IPS-18c (cell line): ENCODE measurements around the gene LRRN2.

Experiments used
- H3K4me3 ChIP-seq: 2 replicates; pipeline ENCODE4 v1.7.0; 2013; ENCODE audit warnings: low read depth, mild to moderate bottlenecking, low read length, moderate library complexity; ENCODE audit not compliant: insufficient read depth
- H3K9me3 ChIP-seq: one replicate; pipeline ENCODE4 v1.6.1; 2013; ENCODE audit warnings: mild to moderate bottlenecking, low read length, moderate library complexity; ENCODE audit not compliant: control insufficient read depth, insufficient read depth

LRRN2 gene

DNA sequence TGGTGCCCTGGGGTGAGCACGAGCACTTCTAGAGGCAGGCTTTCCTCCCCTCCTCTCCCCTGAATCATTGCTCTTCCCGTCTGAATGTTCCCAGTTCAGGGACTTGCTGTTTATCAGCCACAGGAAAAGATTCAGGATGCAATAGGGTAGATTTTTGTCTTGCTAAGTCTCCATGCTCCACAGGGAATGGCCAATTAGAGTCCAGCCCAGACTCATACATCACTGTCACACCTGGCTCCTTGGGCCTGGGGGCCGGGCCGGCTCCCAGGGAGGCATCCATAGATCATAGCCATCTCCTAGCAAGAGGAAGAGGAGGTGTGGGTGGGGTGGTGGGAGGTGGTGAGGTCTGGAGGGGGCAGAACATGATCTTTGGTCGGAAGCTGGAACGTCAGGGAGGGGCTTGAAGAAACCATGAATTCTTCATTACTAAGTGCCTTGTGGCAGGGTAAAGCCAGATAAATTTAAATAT is 83.4 kb downstream of the LRRN2 start:
- Histone ChIP-seq H3K9me3 (no peaks in the 10 kb centered on the region), H3K4me3 (no peak overlapping the region)

DNA sequence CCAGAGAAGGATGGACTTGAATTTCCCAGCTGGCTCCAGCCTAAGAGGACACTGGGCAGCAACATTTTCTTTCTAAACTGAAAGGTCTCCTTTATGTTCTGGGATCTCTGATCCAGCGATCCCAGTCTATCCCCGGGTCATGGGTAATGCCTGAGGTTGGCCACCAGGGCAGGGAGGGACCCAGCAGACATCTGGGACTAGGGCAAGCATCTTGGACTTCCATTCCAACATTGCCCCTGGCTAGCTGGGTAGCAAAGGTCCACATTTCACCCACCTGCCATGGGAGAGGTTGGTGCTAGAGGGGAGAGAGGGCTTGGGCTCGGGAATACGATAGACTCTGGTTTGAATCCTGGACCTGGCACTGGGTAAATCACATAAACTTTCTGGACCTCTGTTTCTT is 84.6 kb downstream of the LRRN2 start:
- no peak overlapping the region for H3K4me3 ChIP-seq
- H3K9me3 ChIP-seq = no peaks in the 10 kb centered on the region

DNA sequence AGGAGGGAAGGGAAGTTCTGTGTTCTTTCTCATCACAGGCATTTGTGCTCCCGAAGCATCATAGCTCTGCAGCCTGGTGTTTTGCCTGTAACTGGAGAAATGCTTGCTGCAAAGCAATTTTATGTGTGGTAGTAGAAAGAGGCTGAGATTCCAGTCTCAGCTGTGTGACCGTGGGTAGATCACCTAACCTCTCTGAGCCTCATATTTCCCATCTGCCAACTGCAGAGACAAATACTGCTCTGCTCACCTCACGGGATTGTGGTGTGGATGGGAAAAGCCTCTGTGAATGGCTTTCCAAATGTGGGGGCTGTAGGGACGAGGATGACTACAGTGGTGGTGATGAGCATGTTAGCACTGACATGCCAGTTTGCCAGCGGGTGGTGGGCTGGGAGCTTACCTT is 85.3 kb downstream of the LRRN2 start:
- Histone ChIP-seq H3K9me3 (no peaks in the 10 kb centered on the region), H3K4me3 (no peak overlapping the region)

DNA sequence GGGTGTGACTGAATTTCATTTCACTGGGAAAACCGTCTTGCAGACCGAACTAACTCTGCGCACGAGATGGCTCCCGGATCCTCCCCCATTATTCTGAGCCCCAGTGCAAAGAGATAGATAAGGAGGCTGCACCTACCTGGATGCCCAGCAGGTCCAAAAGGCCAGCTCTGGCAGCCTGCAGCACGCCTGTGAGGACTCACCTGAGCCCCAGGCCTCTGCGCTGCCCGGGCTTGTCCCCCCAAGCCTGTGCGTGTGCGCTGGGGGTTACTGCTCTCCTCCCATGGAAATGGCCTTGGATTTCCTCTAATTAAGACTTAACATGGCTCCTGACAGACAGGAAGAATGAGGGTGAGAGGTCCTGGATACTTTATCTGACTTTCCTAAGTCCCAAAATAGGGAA is 85.9 kb downstream of the LRRN2 start:
- Histone ChIP-seq H3K4me3 (no peak overlapping the region), H3K9me3 (no peaks in the 10 kb centered on the region)

DNA sequence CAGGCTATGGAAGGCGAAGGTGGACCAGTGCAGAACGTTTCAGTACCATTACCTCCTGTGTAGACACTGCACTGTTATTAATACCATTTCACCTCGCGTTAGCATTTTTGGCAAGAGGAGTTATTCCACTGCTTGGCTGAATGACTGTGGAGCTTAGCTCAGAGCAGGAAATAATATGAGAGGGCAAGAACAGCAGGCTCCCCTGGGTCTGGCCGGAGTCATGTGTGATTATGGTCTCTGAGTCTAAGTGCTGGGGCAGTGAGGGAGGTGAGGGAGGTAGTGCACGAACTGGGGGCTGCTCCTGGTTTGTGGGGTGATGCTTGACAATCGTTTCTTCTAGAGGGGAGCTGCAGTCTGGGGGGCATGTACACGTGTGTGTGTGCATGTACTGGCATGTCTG is 86.4 kb downstream of the LRRN2 start:
- Histone ChIP-seq H3K4me3 (no peak overlapping the region), H3K9me3 (no peaks in the 10 kb centered on the region)

DNA sequence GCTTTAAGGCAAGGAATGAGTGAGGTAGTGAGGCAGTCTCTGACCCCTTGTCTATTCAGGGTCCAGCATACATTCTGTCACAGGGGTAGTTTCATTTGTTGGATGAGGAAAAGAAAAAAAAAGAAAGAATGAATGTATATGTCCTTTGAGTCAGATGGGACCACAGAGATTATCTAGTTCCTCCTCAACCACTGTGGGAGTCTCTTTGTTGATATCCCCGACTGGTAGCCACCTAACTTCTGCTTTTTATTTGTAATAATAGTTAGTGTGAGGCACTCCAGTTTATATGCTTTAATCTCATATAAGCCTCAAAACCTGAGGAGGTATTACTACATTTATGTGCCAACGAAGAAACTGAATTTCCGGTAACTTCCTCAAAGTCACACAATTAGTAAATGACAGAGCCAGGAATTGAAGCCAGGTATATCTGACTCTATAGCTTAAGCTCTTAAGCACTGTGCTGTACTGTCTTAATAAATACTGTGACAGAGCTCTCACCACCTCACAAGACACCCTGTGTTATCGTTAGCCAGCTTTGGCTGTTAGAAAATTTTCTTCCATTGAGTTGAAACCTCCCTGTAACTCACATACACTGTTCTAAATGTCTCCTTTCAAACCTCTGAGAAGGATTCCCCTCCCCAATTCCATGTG is 87.1 kb downstream of the LRRN2 start:
- H3K9me3 ChIP-seq = no peaks in the 10 kb centered on the region
- H3K4me3 ChIP-seq = no peak overlapping the region

DNA sequence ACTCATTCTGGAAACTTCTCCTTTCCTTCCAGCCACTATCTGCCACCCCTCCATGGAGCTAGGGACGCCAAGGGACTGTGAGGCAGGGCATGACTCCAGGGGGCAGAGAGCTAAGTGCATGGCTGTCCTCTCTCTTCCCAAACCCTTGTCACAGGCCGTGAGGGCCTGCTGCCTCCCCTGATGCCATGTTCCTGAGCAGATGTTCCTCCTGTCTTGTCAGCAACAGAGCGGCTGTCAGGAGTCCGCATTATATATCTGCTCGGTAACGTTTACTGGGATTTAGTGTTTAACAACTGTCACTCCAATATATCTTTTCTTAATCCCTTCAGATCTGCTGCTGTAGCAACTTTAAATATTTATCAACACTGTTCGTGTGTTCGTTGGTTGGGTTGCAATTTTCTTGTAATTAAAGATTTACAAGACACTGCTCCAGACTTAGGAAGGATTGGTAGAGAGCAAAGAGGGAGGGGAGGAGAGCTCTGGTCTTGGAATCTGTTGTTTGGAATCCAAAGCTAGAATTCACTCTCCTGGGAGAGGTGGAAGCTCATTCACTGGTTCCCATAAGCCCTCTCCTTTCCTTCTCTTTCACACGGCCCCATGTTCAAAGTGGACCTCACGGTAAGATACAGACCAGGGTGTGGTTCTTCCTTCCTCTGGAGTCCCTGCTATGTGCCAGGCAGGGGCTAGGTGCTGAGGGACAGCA is 93.1 kb downstream of the LRRN2 start:
- Histone ChIP-seq H3K9me3 (no peaks in the 10 kb centered on the region), H3K4me3 (no peak overlapping the region)

DNA sequence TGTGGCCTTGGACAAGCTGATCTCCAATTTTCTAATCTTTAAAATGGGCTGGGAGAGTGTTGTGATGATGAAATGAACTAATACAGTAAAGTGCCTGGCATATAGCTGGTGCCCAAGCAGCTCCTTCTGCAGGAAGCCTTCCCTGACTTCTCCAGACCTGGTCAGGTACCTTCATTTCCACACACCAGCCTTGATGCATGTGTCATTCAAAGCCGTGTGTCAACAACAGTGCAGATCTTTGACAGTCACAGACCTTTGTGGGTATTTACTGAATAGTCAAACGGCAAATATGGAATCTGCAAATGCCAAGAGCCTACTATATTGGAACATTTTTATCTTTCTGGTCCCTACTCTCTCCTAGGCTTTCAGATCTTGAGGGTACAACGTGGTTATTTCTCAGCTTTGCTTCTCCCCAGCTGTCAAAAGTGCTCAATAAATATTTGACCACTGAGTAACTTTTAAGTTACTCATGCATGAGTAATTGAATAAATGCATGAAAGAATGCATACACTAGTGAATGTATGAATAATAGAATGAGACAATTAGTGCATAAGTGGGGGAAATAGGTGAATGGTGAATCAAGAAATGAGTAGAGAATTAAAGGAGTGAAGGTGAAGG is 94.0 kb downstream of the LRRN2 start:
- H3K4me3 ChIP-seq = no peak overlapping the region

DNA sequence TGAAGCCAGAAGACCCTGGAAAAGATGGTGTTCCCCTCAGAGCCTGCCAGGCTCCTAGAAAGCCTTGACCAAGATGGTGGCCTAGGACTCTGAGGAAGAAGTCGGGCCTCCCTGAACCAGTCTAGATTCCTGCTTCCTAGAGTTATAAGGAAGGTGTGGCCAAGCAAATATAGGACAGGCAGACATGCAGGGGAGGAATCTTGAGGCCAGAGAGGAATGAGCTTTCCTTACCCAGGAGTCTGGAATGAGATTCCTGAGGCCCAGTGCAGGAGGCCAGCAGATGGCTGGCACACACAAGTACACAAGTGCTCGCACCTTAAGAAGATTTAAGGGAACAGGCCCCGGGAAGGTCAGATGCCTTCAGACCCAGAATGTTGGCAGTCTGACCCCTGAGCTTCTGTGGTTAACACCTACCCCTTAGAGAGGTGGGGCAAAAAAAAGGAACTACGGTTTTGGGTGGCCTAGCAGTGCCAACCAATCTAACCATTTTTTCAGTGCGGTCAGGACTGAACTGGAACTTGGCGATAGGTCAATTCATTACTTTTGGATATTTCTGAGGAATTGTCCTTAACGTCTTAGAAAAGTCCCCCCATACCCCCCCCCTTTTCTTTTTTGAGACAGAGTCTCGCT is 96.0 kb downstream of the LRRN2 start:
- Histone ChIP-seq H3K4me3 (no peak overlapping the region), H3K9me3 (no peaks in the 10 kb centered on the region)

More for the DNA sequence above, 94.0 kb downstream of the LRRN2 start:
- no peaks in the 10 kb centered on the region for H3K9me3 ChIP-seq

DNA sequence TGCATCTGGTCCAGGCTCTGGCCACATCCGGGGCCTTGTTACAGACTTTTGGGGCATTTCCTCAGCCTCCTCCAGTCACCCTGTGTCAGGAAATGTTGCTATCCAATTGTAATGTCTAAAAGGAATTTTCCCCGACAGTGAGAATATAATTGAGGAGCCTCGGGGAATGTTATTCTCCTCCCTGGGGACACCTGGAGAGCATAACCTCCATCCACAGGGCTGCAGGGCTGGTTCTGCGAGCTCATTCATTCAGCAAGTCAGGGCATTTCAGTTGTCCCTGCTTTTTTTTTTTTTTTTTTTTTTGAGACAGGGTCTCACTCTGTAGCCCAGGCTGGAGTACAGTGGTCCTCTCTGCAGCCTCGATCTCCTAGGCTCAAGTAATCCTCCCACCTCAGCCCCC is 96.7 kb downstream of the LRRN2 start:
- H3K9me3 ChIP-seq = no peaks in the 10 kb centered on the region
- H3K4me3 ChIP-seq = no peak overlapping the region

DNA sequence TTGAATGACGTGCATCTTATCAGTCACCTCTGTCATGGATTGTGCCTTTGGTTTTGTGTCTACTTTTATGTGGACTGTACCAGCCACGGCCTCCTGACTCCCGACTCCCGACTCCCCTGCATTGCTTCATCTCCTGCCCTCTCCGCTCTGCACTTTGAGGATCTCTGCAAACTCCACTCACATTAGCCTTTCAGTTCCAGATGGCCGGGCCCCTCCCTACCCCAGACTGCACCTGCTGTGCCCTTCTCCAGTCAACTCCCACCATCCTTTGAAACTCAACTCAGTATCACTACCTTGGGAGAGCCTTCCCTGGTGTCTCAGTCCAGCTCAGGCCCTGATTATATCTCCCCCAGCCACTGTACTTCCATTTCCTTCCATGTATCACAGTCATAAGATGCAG is 97.9 kb downstream of the LRRN2 start:
- Histone ChIP-seq H3K4me3 (no peak overlapping the region), H3K9me3 (no peaks in the 10 kb centered on the region)

DNA sequence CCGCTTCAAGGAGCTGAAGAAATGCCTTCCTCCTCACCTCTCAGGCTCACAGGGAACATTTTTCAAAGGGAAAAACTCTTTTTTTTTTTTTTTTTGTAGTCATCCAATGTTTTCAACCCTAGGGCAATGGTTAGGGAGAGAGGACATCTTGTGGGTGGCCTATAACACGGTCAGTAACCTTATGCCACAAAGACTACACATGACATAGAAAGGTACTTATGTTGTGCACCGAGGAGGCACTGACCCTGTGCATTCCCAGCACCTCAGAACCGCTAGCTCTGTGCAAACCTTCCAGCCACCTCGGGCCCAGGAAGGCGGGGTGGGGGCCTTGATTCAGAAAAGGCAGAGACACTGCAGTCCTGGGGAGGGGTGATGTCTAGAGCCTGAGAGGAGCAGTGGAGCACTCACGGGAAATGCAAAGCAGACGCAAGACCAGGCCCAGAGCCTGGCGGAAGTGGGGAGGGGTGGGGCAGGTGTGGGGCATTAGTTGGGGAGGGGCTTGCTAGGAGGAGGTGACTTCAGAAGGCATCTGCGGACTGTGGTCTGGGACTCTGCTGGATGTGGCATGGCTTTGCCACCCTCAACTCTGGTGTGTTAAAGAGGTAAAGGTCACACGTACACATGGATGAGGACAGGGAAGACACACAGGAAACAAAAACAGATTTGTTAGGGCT is 100.7 kb downstream of the LRRN2 start:
- Histone ChIP-seq H3K4me3 (no peak overlapping the region), H3K9me3 (no peaks in the 10 kb centered on the region)

DNA sequence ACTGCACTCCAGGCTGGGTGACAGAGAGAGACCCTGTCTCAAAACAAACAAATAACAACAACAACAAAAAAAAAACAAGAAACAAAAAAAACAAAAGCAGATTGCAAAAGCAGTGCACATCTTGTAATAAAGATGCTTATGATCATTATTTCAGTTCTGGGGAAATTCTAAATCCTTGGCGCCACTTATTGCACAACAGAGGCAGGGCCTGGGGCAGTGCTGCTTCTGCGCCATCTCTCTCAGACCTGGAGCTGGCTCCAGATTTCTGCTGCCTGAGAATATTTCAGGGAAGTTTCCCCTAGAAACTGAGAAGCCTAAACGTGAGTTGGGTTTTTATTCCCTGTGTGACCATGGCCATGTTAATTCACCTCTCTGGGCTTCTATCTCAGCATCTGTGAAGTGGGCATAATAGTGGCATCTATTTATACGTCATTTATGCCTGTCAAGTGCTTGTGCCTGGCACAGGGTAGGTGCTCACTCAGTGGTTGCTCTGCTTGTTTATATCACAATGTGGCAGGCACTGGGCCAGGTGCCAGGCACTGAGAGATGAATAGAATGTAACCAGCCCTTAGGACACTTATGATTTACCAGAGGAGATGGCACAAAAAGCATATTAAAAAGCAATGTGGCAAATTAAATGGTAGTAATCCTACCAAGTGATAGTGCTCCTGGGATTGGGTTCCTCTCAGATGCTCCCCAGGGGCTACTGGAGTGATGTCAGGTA is 101.5 kb downstream of the LRRN2 start:
- no peaks in the 10 kb centered on the region for H3K9me3 ChIP-seq

DNA sequence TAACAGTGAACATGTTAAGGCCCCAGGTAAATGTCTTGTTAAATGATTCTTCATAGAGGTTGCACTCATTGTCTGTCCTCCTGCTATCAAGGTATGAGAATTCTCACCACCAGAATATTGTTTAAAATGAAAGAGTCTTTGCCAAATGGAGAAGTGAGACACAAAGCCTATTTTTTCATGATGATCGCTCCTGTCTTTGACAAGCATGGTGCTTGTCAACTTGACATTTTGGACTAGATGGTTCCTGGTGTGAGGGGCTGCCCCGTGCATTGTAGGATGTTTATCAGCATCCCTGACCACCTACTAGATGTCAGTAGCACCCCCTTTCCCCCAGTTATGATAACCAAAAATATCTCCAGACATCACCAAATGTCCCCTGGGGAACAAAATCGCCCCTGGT is 103.8 kb downstream of the LRRN2 start:
- Histone ChIP-seq H3K4me3 (no peak overlapping the region), H3K9me3 (no peaks in the 10 kb centered on the region)

More for the DNA sequence above, 101.5 kb downstream of the LRRN2 start:
- no peak overlapping the region for H3K4me3 ChIP-seq

DNA sequence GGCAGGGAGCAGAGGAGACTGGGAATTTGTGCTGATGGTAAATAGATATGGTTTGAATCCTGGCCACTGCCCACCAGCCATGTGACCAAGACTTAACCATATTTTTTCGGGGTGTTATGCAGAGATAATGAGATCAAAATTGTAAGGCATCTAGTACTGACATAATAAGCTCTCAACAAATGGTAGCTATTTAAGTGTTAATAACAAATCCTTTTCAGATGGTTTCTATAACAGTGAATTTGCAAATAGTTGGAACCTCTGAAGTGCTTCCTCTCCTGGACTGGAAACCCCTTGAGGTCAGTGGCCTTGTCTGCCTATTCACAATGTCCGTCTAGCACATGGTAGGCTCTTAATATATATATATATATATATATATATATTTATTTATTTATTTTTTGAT is 104.7 kb downstream of the LRRN2 start:
- H3K4me3 ChIP-seq = no peak overlapping the region
- no peaks in the 10 kb centered on the region for H3K9me3 ChIP-seq

DNA sequence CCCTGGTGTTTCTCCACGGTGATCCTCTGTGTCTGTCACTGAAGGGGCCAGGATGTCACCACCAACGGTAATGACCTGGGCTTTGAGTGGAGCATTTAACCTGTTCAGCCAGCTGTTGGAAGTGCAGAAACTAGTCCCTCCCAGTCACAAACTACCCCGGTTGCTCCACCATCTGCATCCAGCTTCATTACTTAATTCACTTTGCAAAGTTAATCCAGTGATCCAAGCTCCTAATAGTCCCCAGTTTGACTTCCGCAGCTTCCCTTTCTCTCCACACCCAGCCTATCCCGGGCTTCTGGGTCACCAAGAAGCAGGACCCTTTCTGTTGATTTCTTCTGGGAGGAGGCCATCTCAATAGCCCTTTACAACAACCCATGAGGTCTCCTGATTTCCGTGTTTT is 105.9 kb downstream of the LRRN2 start:
- no peak overlapping the region for H3K4me3 ChIP-seq

More for the DNA sequence above, 105.9 kb downstream of the LRRN2 start:
- peaks cover 2% of the 10 kb centered on the region for H3K9me3 ChIP-seq
